K562 (cell line): ENCODE data around the gene B9D2. TPM values are rescaled to one million over a fixed set of nuclear protein-coding genes. Genes with fewer than 3 reads are reported as not detected.

ENCODE experiments used
- CEBPB ChIP-seq: fragments of 450-650 bp; IDR thresholded peaks from 2 replicates; pipeline ENCODE4 v1.6.1; 2016; ENCODE audit warnings: missing genetic modification characterization, missing compliant biosample characterization
- CREB5 ChIP-seq: fragments of 250-450 bp; sonication (Bioruptor Pico); IDR thresholded peaks from 2 replicates; pipeline ENCODE4 v1.5.0; 2020; ENCODE audit warnings: mild to moderate bottlenecking
- E2F8 ChIP-seq: fragments of 450-650 bp; IDR thresholded peaks from 2 replicates; pipeline ENCODE4 v1.7.1; 2018; ENCODE audit warnings: mild to moderate bottlenecking, low read depth; ENCODE audit not compliant: partially characterized antibody
- GATAD2A ChIP-seq: fragments of 450-650 bp; IDR thresholded peaks from 2 replicates; pipeline ENCODE4 v1.6.1; 2017
- HDAC8 ChIP-seq: fragments of 450-650 bp; IDR thresholded peaks from 2 replicates; pipeline ENCODE4 v1.6.1; 2016; ENCODE audit warnings: mild to moderate bottlenecking, missing genetic modification characterization, moderate library complexity, missing compliant biosample characterization
- HNRNPL ChIP-seq: fragments of 200-400 bp; formaldehyde crosslinking; IDR thresholded peaks from 2 replicates; pipeline ENCODE4 v1.6.1; 2017; ENCODE audit warnings: low read depth, mild to moderate bottlenecking, low read length
- MAFK ChIP-seq: IDR thresholded peaks from 2 replicates; pipeline ENCODE4 v1.6.1; 2011; ENCODE audit warnings: low read length, improper control_type of control experiment
- MCM3 ChIP-seq: fragments of 450-650 bp; IDR thresholded peaks from 2 replicates; pipeline ENCODE4 v1.6.1; 2016
- PHF8 ChIP-seq: fragments of 200-600 bp; sonication (generic); IDR thresholded peaks from 2 replicates; pipeline ENCODE4 v1.6.1; 2012; ENCODE audit warnings: mixed run types, mild to moderate bottlenecking, inconsistent platforms, low read length, moderate library complexity, borderline replicate concordance
- PHTF2 ChIP-seq: fragments of 250-450 bp; sonication (Bioruptor Pico); IDR thresholded peaks from 2 replicates; pipeline ENCODE4 v1.5.0; 2021; ENCODE audit warnings: mild to moderate bottlenecking
- PREB ChIP-seq: sonication (generic); formaldehyde crosslinking; IDR thresholded peaks from 2 replicates; pipeline ENCODE4 v1.8.1; 2023; ENCODE audit warnings: mild to moderate bottlenecking, missing genetic modification reagents
- RAD21 ChIP-seq, 2 experiments: fragments of 250-450 bp in 1 of 2; fragments of 450-650 bp in 1 of 2; sonication (Bioruptor Pico) in 1 of 2; formaldehyde crosslinking in 1 of 2; IDR thresholded peaks in 1 of 2; conservative IDR thresholded peaks in 1 of 2; 2 replicates each; pipeline versions ENCODE4 v1.4.0 to v1.8.0; 2020 to 2022; ENCODE audit warnings: mild to moderate bottlenecking in 2 of 2, moderate library complexity in 1 of 2
- SIN3B ChIP-seq: fragments of 450-650 bp; IDR thresholded peaks from 2 replicates; pipeline ENCODE4 v1.6.1; 2017; ENCODE audit warnings: low read depth, mild to moderate bottlenecking, moderate library complexity
- SIRT6 ChIP-seq: IDR thresholded peaks from one replicate; pipeline ENCODE4 v1.6.1; 2012; ENCODE audit warnings: low read depth, mild to moderate bottlenecking, control low read depth, inconsistent platforms, low read length, moderate library complexity
- SMAD1 ChIP-seq: fragments of 150-350 bp; IDR thresholded peaks from 2 replicates; pipeline ENCODE4 v1.6.1; 2014; ENCODE audit warnings: low read length, low read depth; ENCODE audit not compliant: partially characterized antibody
- SMAD4 ChIP-seq: fragments of 250-450 bp; sonication (Bioruptor Pico); conservative IDR thresholded peaks from 2 replicates; pipeline ENCODE4 v1.8.0; 2021; ENCODE audit warnings: inconsistent platforms, mild to moderate bottlenecking, moderate library complexity
- SP1 ChIP-seq: sonication (generic); formaldehyde crosslinking; IDR thresholded peaks from 2 replicates; pipeline ENCODE4 v1.8.1; 2022; ENCODE audit warnings: mild to moderate bottlenecking, missing genetic modification reagents
- ZFP91 ChIP-seq: sonication (generic); formaldehyde crosslinking; IDR thresholded peaks from 2 replicates; pipeline ENCODE4 v1.8.0; 2022; ENCODE audit warnings: mild to moderate bottlenecking, missing genetic modification reagents
- ZKSCAN1 ChIP-seq: fragments of 150-350 bp; IDR thresholded peaks from 2 replicates; pipeline ENCODE4 v1.6.1; 2016; ENCODE audit warnings: low read depth, low read length
- ZNF444 ChIP-seq: fragments of 250-450 bp; sonication (Bioruptor Pico); IDR thresholded peaks from 2 replicates; pipeline ENCODE4 v1.4.0; 2020; ENCODE audit warnings: mild to moderate bottlenecking, moderate library complexity
- ZNF586 ChIP-seq: fragments of 450-650 bp; formaldehyde crosslinking; conservative IDR thresholded peaks from 2 replicates; pipeline ENCODE4 v1.4.0; 2020; ENCODE audit warnings: mild to moderate bottlenecking, moderate library complexity
- polyA plus RNA-seq, 8 experiments: library from polyadenylated mRNA; depleted of rRNA in 4 of 8; stranded (reverse) in 5 of 8; unstranded in 3 of 8; fragments of >200 nt; fragmentation: Nextera tagmentation in 2 of 8; fragmentation: Illumina TruSeq in 1 of 8; extraction: Ambion mirVana in 2 of 8; extraction: Trizol in 1 of 8; gene quantifications; 2 replicates each; pipeline versions ENCODE4 v1.2.1 to v1.2.3, GENCODE V29; 2011 to 2014; ENCODE audit warnings: inconsistent platforms in 1 of 8, missing spikeins in 1 of 8
- total RNA-seq, 7 experiments: library from RNA; depleted of rRNA in 6 of 7; stranded (reverse); fragments of >200 nt in 6 of 7; fragmentation: Illumina TruSeq in 2 of 7; extraction: Trizol in 2 of 7; gene quantifications; 2 replicates each; pipeline versions ENCODE4 v1.2.1 to v1.2.3, GENCODE V29; 2011 to 2021; ENCODE audit warnings: low replicate concordance in 1 of 7

The B9D2 gene
- total and polyA plus RNA-seq, 9 of the 15 experiments (the other 6 are each of a cell fraction or from before 2014, with no cell fraction given), result 0.83 to 6.9 (median 2.8) TPM

GRCh38 chr19:41353466-41354342, 10.2 kb downstream of the B9D2 start, which contains the start of gene TGFB1 (continued):
- TF ChIP-seq E2F8, result no peak
- TF ChIP-seq SP1 (CRISPR knock-in tag), result peak; percentile 92
- peak; percentile 49; the same call in 1 of the 2 replicates for TF ChIP-seq PHF8
- no peak for TF ChIP-seq ZFP91 (CRISPR knock-in tag)
- peak; percentile 36 to 69 for TF ChIP-seq RAD21 (CRISPR knock-in tag; conservative IDR thresholded peaks at IDR 0.05 in 1 of 2, IDR thresholded peaks at IDR 0.05 in 1 of 2)
- no peak for TF ChIP-seq CREB5 (CRISPR knock-in tag)
- no peak for TF ChIP-seq MAFK
- no peak for TF ChIP-seq MCM3
- no peak for TF ChIP-seq ZNF586 (CRISPR knock-in tag)
- no peak for TF ChIP-seq SIRT6
- no peak for TF ChIP-seq PHTF2 (CRISPR knock-in tag)
- no peak for TF ChIP-seq ZNF444
- peak; percentile 29 for TF ChIP-seq SMAD1
- 0 out of 2 replicates have a peak, but pooled peaks have one; percentile 23 for TF ChIP-seq HNRNPL
- no peak for TF ChIP-seq HDAC8
- TF ChIP-seq SMAD4 (CRISPR knock-in tag), result peak; percentile 97
- 0 out of 2 replicates have a peak, but pooled peaks have one; percentile 57 for TF ChIP-seq SIN3B
- TF ChIP-seq CEBPB (tag), result no peak
- no peak for TF ChIP-seq PREB (CRISPR knock-in tag)
- TF ChIP-seq GATAD2A, result no peak
- 0 out of 2 replicates have a peak, but pooled peaks have one; percentile 3 for TF ChIP-seq ZKSCAN1
